ENCODE measurements around the gene CFAP46.
"Not testable (repeated sequence)": the region's sequence is repeated elsewhere in the genome, so short reads cannot be mapped to it uniquely, and the experiment has no call there.

The CFAP46 gene

DNA sequence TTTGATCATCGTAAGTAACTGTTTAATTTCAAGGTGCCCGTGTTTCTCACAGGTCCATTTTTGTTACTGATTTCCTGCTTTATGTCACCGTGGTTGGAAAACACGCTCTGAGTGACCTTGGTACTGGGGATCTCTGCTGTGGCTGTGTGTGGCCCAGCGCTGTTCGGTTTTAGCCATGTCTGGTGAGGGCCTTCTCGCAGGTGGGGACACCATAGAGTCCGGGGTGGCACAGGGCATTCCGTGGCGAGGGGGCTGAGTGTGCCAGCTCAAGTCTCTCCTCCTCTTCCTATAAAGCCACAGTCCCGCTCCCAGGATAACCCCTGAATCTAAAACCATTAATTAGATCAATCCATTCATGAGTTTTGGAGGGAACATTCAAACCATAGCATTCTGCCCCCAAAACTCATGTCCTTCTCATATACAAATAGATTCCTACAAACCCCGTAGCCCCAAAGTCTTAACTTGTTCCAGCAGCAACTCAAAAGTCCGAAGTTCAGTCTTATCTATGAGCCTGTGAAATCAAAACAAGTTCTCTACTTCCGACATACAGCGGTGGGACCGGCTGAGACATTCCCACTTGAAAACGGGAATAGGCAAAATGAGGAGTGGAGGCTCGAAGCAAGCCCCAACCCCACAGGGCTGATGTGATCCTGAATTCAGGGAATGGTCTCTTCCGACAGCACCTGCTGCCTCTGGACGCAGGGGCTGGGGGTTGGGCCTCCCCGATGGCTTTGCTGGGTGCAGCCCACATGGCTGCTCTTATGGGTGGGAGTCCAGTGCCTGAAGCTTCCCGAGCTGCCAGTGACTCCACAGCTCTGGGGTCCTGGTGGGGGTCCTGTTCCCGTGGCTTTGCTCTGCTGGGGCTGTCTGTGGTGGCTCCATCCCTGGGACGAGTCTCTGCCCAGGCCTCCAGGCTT, 101.4 kb downstream of the CFAP46 start:
- no peak for DNase-seq

DNA sequence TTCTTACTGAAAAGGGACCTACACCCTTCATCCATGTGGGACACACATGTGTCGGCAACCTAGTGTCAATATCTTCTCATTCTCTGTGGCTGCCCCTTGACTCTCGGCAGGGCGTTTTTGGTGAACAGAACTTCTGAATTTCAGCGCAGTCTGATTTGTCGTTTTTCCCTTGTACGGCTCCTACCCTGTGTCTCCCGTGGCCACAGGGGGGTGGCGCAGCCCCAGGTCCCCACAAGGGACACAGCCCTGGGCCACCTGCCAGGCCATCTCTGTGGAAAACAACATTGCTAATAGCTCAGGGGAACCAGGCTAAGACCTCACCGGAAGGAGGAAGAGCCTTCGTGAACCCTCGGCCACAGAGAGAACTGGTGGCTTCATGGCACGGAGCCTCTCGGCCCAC, 103.3 kb downstream of the CFAP46 start:
- DNase-seq = no peak

GRCh38 chr10:132838346-132838970, 103.9 kb downstream of the CFAP46 start:
- DNase-seq = no peak

- no peak for DNase-seq
Observed at GRCh38 chr10:132837905-132838304, 104.5 kb downstream of the CFAP46 start.

- peak; percentile 3 for DNase-seq
Observed at GRCh38 chr10:132836832-132837540, 105.4 kb downstream of the CFAP46 start.

GRCh38 chr10:132836248-132836831, 106.0 kb downstream of the CFAP46 start:
- DNase-seq = no peak

DNA sequence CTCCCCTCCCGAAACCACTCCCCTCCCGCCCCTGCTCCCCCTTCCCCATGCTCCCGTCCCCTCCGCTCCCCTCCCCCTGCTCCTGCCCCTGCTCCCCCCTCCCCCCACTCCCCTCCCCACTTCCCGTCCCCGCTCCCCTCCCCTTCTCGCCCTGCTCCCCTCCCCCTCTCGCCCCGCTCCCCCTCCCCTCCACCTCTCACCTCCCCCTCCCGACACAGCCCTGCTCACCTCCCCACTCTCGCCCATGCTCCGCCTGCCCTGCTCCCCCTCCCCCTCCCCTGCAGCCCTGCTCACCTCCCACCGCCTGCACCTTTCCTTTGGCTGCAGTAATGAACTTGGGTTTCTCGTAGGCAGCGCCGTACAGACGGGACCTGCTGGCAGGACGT, 106.5 kb downstream of the CFAP46 start:
- no peak for DNase-seq

DNA sequence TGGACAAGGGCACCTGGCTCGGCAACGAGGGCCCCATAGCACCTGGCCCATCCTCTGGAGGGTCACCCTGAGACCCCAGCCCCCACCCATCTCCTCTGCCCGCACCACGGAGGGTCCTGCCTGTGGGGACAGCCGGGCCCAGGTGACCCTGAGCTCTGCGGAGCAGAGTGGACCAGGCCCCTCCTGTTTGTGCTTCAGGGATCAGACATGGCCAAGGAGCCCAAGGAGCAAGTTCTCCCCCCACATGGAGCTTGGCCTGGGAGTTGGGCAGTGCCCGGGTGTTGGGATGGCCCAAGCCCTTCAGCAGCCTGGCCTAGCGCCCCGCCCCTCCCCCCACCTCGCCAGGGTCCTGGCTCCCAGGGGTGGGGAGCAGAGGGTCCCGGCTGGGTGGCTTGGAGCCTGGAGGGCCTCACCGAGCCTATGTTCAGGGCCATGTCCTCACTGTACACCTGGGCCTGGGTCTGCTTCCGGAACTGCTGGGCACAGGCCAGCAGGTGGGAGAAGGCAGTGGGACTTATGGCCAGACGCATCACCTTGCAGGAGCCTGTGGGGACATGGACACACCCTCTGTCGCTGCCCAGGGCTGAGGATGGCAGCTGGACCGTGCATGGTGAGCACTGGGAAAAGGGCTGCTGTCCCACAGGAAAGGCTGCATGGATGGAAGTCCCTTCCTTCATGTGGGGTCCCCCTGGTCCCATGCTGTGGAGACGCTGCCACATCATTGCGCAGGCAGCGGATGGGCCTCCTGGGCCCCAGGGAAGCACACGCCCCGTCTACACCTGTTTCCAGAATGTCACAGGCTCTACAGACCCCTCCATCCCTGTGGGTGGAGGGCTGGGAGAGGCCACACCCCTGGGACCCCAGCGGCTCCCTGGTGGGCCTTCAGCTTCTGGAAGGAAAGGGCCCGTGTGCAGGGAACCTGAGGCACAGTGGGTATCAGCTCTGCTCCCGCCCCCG, 107.2 kb downstream of the CFAP46 start:
- no peak for DNase-seq

- no peak for DNase-seq
Observed at GRCh38 chr10:132834311-132834761, 108.0 kb downstream of the CFAP46 start.

DNA sequence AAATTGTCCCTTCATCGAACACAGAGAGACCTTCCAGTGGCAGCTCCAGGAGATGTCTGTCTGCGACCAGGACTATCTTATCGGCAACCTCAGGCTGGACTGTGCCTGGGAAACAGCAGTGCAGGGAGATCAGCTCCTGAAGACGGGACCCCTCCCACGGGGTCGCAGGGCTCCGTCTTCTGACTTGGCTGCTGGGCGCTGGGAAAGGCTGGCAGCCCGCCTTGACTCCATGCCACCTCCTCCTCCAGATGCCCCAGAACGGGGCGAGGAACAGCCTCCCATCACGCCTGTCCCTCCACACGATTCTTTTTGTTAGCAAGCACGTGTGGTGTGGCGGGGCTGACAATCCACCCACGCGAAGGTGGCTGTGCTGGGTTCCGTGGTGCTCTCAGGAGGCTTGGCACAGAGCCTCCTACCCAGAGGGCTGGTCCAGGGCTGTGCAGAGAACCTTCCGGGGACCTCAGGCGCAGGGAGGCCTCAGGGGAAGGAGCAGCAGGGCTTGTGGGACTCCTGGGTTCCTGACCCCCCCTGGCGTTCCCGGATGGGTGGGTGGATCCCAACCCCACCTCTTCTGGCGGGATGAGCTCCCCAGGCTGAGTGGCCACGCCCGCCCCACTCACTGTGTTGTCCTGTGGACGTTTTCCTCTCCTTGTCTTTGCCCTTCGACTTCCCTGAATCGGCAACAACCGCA, 108.8 kb downstream of the CFAP46 start:
- no peak for DNase-seq

GRCh38 chr10:132832186-132832969, 110.0 kb downstream of the CFAP46 start:
- DNase-seq = no peak

DNA sequence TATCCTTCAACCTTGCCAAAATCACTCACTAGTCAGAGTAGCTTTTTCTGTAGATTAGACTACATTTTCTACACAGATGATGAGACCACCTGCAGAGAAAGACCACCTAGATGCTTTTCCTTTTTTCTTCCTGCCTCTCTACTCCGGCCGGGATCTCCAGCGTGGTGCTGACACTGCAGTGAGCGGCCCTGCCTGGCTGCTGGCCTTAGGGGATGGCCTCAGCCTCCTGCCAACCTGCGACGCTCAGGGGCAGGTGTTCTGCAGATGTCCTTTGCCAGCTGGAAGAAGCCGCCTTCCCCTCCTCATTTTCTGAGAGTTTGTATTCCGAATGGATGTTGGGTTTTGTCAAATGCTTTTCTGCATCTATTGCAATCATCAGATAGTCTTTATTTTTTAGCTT, 113.0 kb downstream of the CFAP46 start:
- no peak for DNase-seq

DNA sequence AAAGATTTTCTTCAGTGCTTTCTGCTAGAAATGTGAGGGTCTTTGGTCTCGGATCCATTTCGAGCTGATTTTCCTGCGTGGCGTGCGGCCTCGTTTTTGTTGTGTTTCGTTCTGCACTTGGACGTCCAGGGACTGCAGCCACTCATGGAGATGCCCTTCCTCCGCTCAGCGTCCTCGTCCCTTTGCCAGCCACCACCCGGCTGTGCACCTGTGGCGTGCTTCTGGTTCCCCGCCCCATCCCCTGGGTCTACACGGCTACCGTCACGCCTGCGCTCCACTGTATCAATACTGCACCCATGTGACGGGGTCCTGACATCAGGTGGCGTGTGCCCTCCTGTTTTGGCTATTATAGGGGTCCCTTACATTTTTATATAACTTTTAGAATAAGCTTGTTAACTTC, 113.7 kb downstream of the CFAP46 start:
- DNase-seq = no peak

GRCh38 chr10:132827861-132828539, 114.4 kb downstream of the CFAP46 start:
- DNase-seq = no peak

DNA sequence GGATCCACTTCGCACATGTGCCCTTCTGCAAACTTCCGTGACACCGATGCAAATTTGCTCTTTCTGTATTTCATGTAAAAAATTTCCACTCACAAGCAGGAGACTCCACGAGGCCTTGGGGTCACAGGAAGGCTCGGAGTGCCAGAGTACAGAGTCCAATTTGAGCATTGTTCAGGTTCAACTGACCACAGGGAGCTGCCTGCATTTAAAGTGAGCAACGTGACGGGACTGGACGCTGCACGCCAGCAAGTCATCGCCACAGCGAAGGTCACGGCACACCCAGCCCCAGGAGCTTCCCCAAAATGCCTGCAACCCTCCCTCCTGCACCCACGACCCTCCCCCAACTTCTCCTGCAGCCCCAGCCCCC, 115.0 kb downstream of the CFAP46 start:
- no peak for DNase-seq

GRCh38 chr10:132826524-132827422, 115.6 kb downstream of the CFAP46 start:
- DNase-seq = no peak

DNA sequence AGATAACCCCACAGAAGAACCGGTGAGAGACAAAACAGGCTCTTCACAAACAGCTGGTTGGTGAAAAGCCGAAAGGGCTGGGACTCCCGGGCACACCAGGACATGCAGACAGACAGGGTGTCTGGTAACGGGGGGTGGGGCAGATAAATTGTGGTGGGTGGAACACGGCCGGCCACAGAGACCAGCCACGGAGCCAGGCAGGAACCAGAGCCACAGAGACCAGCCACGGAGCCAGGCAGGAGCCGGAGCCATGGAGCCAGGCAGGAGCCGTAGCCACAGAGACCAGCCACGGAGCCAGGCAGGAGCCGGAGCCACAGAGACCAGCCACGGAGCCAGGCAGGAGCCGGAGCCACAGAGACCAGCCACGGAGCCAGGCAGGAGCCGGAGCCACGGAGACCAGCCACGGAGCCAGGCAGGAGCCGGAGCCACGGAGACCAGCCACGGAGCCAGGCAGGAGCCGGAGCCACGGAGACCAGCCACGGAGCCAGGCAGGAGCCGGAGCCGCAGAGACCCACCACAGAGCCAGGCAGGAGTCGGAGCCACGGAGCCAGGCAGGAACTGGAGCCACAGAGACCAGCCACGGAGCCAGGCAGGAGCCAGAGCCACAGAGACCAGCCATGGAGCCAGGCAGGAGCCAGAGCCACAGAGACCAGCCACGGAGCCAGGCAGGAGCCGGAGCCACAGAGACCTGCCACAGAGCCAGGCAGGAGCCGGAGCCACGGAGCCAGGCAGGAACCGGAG, 116.4 kb downstream of the CFAP46 start:
- not testable (repeated sequence) for DNase-seq

- no peak for DNase-seq
Observed at GRCh38 chr10:132820056-132820455, 122.3 kb downstream of the CFAP46 start.
